ENCODE data around the gene AEBP1.

DNA sequence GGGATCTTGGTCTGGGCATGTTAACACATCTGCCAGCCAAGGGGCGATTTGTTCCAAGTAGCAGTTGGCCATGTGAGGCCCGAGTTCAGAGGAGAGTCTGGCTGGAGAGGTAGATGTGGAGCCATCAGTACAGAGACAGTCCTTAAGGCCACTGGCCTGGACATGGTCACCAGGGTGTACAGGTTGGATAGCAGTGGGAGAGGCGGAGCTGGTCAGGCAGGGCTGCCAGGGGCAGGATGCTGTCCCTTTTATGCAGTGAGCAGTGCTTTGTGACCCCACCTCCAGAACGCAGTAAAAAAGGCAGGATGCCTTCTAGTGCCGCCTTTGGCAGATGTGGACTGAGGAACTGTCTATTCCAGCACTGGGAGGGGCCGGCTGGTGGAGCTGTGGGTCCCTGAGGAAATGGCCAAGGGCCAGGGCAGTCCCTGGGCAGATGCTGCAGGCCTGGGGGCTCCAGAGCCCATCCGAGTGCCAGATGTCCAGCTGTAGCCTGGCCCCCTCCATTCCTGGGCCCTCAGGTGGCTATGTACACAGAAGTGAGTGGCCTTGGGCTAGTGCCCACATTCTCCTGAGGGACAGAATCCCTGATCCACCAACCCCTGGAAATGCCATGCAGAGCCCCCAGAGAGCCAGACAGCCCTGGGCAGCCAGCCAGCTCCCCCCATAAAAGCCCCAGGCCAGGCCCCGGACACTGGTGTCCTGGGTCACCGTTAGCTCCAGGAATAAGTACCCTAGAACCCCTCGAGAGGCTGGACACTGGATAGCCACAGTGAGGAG lies 54.1 kb downstream of the AEBP1 start:
- TF ChIP-seq, protein P1, sequence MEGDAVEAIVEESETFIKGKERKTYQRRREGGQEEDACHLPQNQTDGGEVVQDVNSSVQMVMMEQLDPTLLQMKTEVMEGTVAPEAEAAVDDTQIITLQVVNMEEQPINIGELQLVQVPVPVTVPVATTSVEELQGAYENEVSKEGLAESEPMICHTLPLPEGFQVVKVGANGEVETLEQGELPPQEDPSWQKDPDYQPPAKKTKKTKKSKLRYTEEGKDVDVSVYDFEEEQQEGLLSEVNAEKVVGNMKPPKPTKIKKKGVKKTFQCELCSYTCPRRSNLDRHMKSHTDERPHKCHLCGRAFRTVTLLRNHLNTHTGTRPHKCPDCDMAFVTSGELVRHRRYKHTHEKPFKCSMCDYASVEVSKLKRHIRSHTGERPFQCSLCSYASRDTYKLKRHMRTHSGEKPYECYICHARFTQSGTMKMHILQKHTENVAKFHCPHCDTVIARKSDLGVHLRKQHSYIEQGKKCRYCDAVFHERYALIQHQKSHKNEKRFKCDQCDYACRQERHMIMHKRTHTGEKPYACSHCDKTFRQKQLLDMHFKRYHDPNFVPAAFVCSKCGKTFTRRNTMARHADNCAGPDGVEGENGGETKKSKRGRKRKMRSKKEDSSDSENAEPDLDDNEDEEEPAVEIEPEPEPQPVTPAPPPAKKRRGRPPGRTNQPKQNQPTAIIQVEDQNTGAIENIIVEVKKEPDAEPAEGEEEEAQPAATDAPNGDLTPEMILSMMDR (IDR thresholded peaks at IDR 0.05) = no peak
- TF ChIP-seq POLR2A (IDR thresholded peaks at IDR 0.05) = no peak
